Heart right ventricle (tissue), 16 donors: ENCODE data around the gene MARF1. TPM values are rescaled to one million over a fixed set of nuclear protein-coding genes. Genes with fewer than 3 reads are reported as not detected.
"Not testable (repeated sequence)": the region's sequence is repeated elsewhere in the genome, so short reads cannot be mapped to it uniquely, and the experiment has no call there.

Experiments
- ATAC-seq, 8 donors: fragments of 200-7000 bp; cut with Tn5 transposase; one replicate each; pipeline ENCODE4 v1.9.1; 2020; ENCODE audit warnings: mild to moderate bottlenecking in 8 of 8, moderate library complexity in 8 of 8, moderate number of reproducible peaks in 1 of 8
- DNase-seq, 2 donors: peaks; one replicate each; pipeline ENCODE4 v3.0.0-alpha.2; 2020
- H3K27ac ChIP-seq, 10 donors: fragments of 200-600 bp; sonication (generic) in 2 of 10; one replicate each; pipeline versions ENCODE4 v1.5.0 to v1.8.0; 2020 to 2022; ENCODE audit warnings: mild to moderate bottlenecking in 3 of 10
- H3K27me3 ChIP-seq, 7 donors: fragments of 200-600 bp; one replicate each; pipeline ENCODE4 v1.8.0; 2021 to 2022; ENCODE audit warnings: mild to moderate bottlenecking in 2 of 7
- H3K36me3 ChIP-seq, 9 donors: fragments of 200-600 bp; sonication (generic) in 1 of 9; one replicate each; pipeline versions ENCODE4 v1.5.0 to v1.8.0; 2020 to 2022; ENCODE audit warnings: mild to moderate bottlenecking in 2 of 9
- H3K4me1 ChIP-seq, 9 donors: fragments of 200-600 bp; sonication (generic) in 1 of 9; one replicate each; pipeline versions ENCODE4 v1.5.0 to v1.8.0; 2020 to 2022; ENCODE audit warnings: mild to moderate bottlenecking in 4 of 9
- H3K4me3 ChIP-seq, 10 donors: fragments of 200-600 bp; sonication (generic) in 2 of 10; one replicate each; pipeline versions ENCODE4 v1.5.0 to v1.8.0; 2020 to 2022; ENCODE audit warnings: mild to moderate bottlenecking in 7 of 10, moderate library complexity in 2 of 10
- H3K9me3 ChIP-seq, 11 donors: fragments of 200-600 bp in 10 of 11; sonication (generic) in 2 of 11; one replicate each; pipeline versions ENCODE4 v1.5.0 to v1.8.0; 2013 to 2022; ENCODE audit warnings: mild to moderate bottlenecking in 2 of 11, control low read depth in 1 of 11, moderate library complexity in 1 of 11
- CTCF ChIP-seq, 9 donors: fragments of 200-600 bp; sonication (generic) in 2 of 9; IDR thresholded peaks; one replicate each; pipeline versions ENCODE4 v1.5.0 to v1.8.0; 2021 to 2022; ENCODE audit warnings: antibody characterized with exemption in 9 of 9, mild to moderate bottlenecking in 5 of 9, moderate library complexity in 1 of 9
- WGBS, 2 donors: extraction: QIAGEN DNeasy Blood & Tissue Kit; methylation state at CpG; one replicate each; pipeline ENCODE4 v1.1.7; 2013; ENCODE audit warnings: inconsistent platforms in 1 of 2; 5-methylcytosine and 5-hydroxymethylcytosine counted together
- intact Hi-C, 10 donors: fragments of 100-400 bp; cut with DNase I; formaldehyde crosslinking; loops; one replicate each; pipeline versions ENCODE4 v1.11.1 to v1.14.2; 2022
- polyA plus RNA-seq, 2 donors: library from polyadenylated mRNA; stranded (reverse); fragments of 200-250 nt; gene quantifications; one replicate each; pipeline ENCODE4 v1.2.3, GENCODE V29; 2013
- total RNA-seq, 10 donors: library from RNA; stranded (reverse); fragmentation: NEBNext Ultra II Directional in 3 of 10; extraction: Animal tissue kit (Norgen Biotek cat#: 25700) in 3 of 10; gene quantifications; one replicate each; pipeline versions ENCODE4 v1.2.1 to v1.2.4, GENCODE V29; 2021 to 2023
- donor health status: Arrhythmogenic right ventricular cardiomyopathy.
- donor health status: ischemic (EF 13 %, LVEDD 7.1; RV severe dilation, severe dysfunction).
- donor health status: healthy with polysubstance abuse.
- donor health status: DM: no; HTN: yes; CAD: no.
- donor health status: DM: no; HTN: no; CAD: no.
- donor health status: ischemic (EF 25% LVEDD 6.9; RV normal size, moderate dysfunction).
- donor health status: ischemic (EF 25% LVEDD 5.7; RV mildly dilated, moderate dysfunction).
- donor health status: healthy.
- donor health status: DM: yes; HTN: yes; CAD: no.
- donor health status: Ischemic cardiomyopathy.
- donor health status: ischemic (EF 35%, LVEDD 5.7; RV mildly dilated, moderate dysfunction).
- donor health status: nonischemic (EF 11% LVEDD 7.7; RV severe dilation, severe dysfunction).
- donor health status: DM: yes; HTN: yes; CAD: no.
- donor health status: PGD.
- donor health status: ischemic (EF 29% LVEDD 5.4; RV normal size, mild dysfunction).
- donor health status: nonischemic (EF 23%, LVEDD 6.1; RV moderate dilation, normal function).

The MARF1 gene
- total and polyA plus RNA-seq, 12 donors: 9.6 to 59.1 (median 42.7) TPM

DNA sequence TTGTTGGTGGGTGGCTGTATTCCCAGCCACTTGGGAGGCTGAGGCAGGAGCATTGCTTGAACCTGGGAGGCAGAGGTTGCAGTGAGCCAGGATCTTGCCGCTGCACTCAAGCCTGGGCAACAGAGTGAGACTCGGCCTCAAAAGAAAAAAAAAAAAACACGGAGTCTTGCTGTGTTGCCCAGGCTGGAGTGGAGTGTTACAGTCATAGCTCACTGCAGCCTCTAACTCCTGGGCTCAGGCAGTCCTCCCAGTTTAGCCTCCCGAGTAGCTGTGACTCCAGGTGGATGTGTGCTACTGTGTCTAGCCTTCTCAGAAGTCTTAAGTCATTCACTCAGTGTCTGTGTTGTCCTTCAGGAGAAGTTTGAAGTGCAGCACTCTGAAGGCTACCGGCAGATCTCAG lies 34.5 kb upstream of the MARF1 start:
- Histone ChIP-seq H3K27me3 (no peaks in the 10 kb centered on the region), H3K9me3 (no peaks in the 10 kb centered on the region), H3K4me1 (peaks cover 5 to 23% (median 15%) of the 10 kb centered on the region in 9 donors), H3K4me3 (no peak overlapping the region), H3K36me3 (peaks cover 0 to 69% (median 21%) of the 10 kb centered on the region in 9 donors), H3K27ac (no peak overlapping the region)
- ATAC-seq: no peak
- no peak for DNase-seq
- WGBS, 2 donors: 98 to 99% methylated on average over 5 of the region's 5 CpGs
- intact Hi-C loops: no loop called here
- no peak for TF ChIP-seq CTCF (IDR thresholded peaks at IDR 0.05)

GRCh38 chr16:15676506-15676905 lies 33.6 kb upstream of the MARF1 start:
- ATAC-seq: no peak
- Histone ChIP-seq H3K27ac (no peak overlapping the region), H3K4me1 (peaks cover 11 to 32% (median 24%) of the 10 kb centered on the region in 9 donors), H3K4me3 (no peak overlapping the region), H3K36me3 (peaks cover 0 to 62% (median 21%) of the 10 kb centered on the region in 9 donors), H3K9me3 (no peaks in the 10 kb centered on the region), H3K27me3 (no peaks in the 10 kb centered on the region)
- no peak for TF ChIP-seq CTCF (IDR thresholded peaks at IDR 0.05)
- intact Hi-C loops: no loop called here
- DNase-seq: no peak
- WGBS, 2 donors: 85% methylated on average over 10 of the region's 10 CpGs

GRCh38 chr16:15674571-15674970 lies 31.6 kb upstream of the MARF1 start:
- Histone ChIP-seq H3K36me3 (peaks cover 0 to 62% (median 29%) of the 10 kb centered on the region in 9 donors), H3K4me1 (peaks cover 11 to 34% (median 25%) of the 10 kb centered on the region in 9 donors), H3K9me3 (no peaks in the 10 kb centered on the region), H3K4me3 (no peak overlapping the region), H3K27me3 (no peaks in the 10 kb centered on the region), H3K27ac (peak overlapping the region in 6 of 10 donors; percentile 26 to 97 (median 90))
- 97% methylated on average over 7 of the region's 7 CpGs for WGBS, 2 donors
- DNase-seq (no peak), ATAC-seq (no peak)
- intact Hi-C loops: no loop called here
- TF ChIP-seq CTCF (IDR thresholded peaks at IDR 0.05): no peak

- Histone ChIP-seq H3K4me3 (peak overlapping the region in 8 of 10 donors; percentile 4 to 39 (median 26)), H3K27me3 (no peaks in the 10 kb centered on the region), H3K9me3 (no peaks in the 10 kb centered on the region), H3K4me1 (peaks cover 11 to 34% (median 25%) of the 10 kb centered on the region in 9 donors), H3K36me3 (peaks cover 0 to 62% (median 23%) of the 10 kb centered on the region in 9 donors), H3K27ac (peak overlapping the region; percentile 75 to 97 (median 90))
- DNase-seq (peak; percentile 83 to 91), ATAC-seq (peak; percentile 96 to 98 (median 97))
- TF ChIP-seq CTCF (IDR thresholded peaks at IDR 0.05): peak in 1 of 9 donors; percentile 7
- intact Hi-C loops: loop anchor here in 1 of 10 donors (2.0 kb wide), 1 partner anchor 30 kb away; the partner anchor contains the start of gene MARF1
- 32 to 38% methylated on average over 20 of the region's 20 CpGs for whole genome bisulfite sequencing, 2 donors
Observed at GRCh38 chr16:15672514-15673167, 29.7 kb upstream of the MARF1 start.

DNA sequence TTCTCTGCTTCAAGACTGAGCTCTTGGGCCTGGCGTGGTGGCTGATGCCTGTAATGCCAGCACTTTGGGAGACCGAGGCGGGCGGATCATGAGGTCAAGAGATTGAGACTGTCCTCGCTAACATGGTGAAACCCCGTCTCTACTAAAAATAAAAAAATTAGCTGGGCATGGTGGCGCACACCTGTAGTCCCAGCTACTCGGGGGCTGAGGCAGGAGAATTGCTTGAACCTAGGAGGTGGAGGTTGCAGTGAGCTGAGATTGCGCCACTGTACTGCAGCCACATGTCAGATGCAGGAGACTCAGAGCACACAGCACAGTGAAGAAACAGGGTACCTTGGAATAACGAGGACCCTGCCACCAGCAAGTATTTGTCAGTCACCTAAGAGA lies 29.2 kb upstream of the MARF1 start:
- peak in 3 of 8 donors; percentile 1 to 5 (median 3) for ATAC-seq

More for the DNA sequence above, 29.2 kb upstream of the MARF1 start:
- 84 to 91% methylated on average over 10 of the region's 10 CpGs for WGBS, 2 donors
- intact Hi-C loops: loop anchor here in 1 of 10 donors (2.0 kb wide), 1 partner anchor 29 kb away; the partner anchor contains the start of gene MARF1
- Histone ChIP-seq H3K36me3 (peaks cover 0 to 63% (median 27%) of the 10 kb centered on the region in 9 donors), H3K4me1 (peaks cover 11 to 34% (median 25%) of the 10 kb centered on the region in 9 donors), H3K4me3 (peak overlapping the region in 5 of 10 donors; percentile 11 to 39 (median 37)), H3K27ac (peak overlapping the region; percentile 75 to 97 (median 90))
- not testable (repeated sequence) for H3K27me3 ChIP-seq, H3K9me3 ChIP-seq, DNase-seq
